Chondrocyte (in vitro differentiated cells): ENCODE results near the gene ARHGEF19. TPM values are rescaled to one million over a fixed set of nuclear protein-coding genes. Genes with fewer than 3 reads are reported as not detected.
A peak's percentile ranks its signal among the peaks of the same experiment; 100 is the strongest.

Source experiments
- DNase-seq: peaks from one replicate; pipeline ENCODE4 v3.0.0; 2021; ENCODE audit warnings: mixed read lengths, low spot score
- H3K27ac Mint-ChIP-seq: one replicate; pipeline ENCODE4 v1.8.0; 2021; ENCODE audit warnings: mild to moderate bottlenecking, moderate library complexity, mixed read lengths; ENCODE audit not compliant: unreplicated experiment
- H3K27me3 Mint-ChIP-seq: 2 replicates; pipeline ENCODE4 v1.8.0; 2021; ENCODE audit warnings: low read depth, mixed read lengths
- H3K36me3 Mint-ChIP-seq: 2 replicates; pipeline ENCODE4 v1.8.0; 2021; ENCODE audit warnings: low read depth, mixed read lengths
- H3K4me1 Mint-ChIP-seq: 2 replicates; pipeline ENCODE4 v1.8.0; 2021; ENCODE audit warnings: low read depth, mild to moderate bottlenecking, mixed read lengths
- H3K4me3 Mint-ChIP-seq: one replicate; pipeline ENCODE4 v1.8.0; 2021; ENCODE audit warnings: mild to moderate bottlenecking, moderate library complexity, mixed read lengths; ENCODE audit not compliant: unreplicated experiment
- H3K9me3 Mint-ChIP-seq: 2 replicates; pipeline ENCODE4 v1.8.0; 2021; ENCODE audit warnings: low read depth, mixed read lengths
- CTCF ChIP-seq: fragments of 200-600 bp; sonication (generic); IDR thresholded peaks from 2 replicates; pipeline ENCODE4 v1.5.0; 2021; ENCODE audit warnings: antibody characterized with exemption, mild to moderate bottlenecking, moderate library complexity
- total RNA-seq: library from RNA; stranded (reverse); gene quantifications from 3 replicates; pipeline ENCODE4 v1.2.1, GENCODE V29; 2021

Gene ARHGEF19
- total RNA-seq, 1 donor from 2014 or later, result 16.1 TPM

- no peaks in the 10 kb centered on the region for H3K27me3 Mint-ChIP-seq
- TF ChIP-seq CTCF, result no peak
Observed at GRCh38 chr1:16155537-16156410, 56.7 kb downstream of the ARHGEF19 start, which contains the start of gene EPHA2. Gene EPHA2 (minus strand): TSS chr1:16156069. CDS start chr1:16155932, 137 bp downstream.

GRCh38 chr1:16153999-16154673, 58.3 kb downstream of the ARHGEF19 start:
- Mint-ChIP-seq H3K4me1 (peaks cover 59% of the 10 kb centered on the region), H3K27me3 (no peaks in the 10 kb centered on the region), H3K9me3 (no peaks in the 10 kb centered on the region), H3K36me3 (peaks cover 1% of the 10 kb centered on the region), H3K27ac (peak overlapping the region; percentile 96), H3K4me3 (peak overlapping the region; percentile 87)
- TF ChIP-seq CTCF, result no peak
- no peak for DNase-seq

More at GRCh38 chr1:16155537-16156410, 56.7 kb downstream of the ARHGEF19 start, which contains the start of gene EPHA2:
- H3K4me3 Mint-ChIP-seq, result peak within 1 kb of the TSS; percentile 87
- no peaks in the 10 kb centered on the region for H3K9me3 Mint-ChIP-seq
- H3K36me3 Mint-ChIP-seq, result peaks cover 1% of the 10 kb centered on the region
- no peak for DNase-seq
- H3K4me1 Mint-ChIP-seq, result peaks cover 47% of the 10 kb centered on the region
- H3K27ac Mint-ChIP-seq, result peak within 1 kb of the TSS; percentile 96

- Mint-ChIP-seq H3K4me1 (peaks cover 60% of the 10 kb centered on the region), H3K36me3 (peaks cover 6% of the 10 kb centered on the region), H3K9me3 (no peaks in the 10 kb centered on the region), H3K27me3 (no peaks in the 10 kb centered on the region), H3K4me3 (peak overlapping the region; percentile 87), H3K27ac (peak overlapping the region; percentile 96)
- no peak for DNase-seq
- TF ChIP-seq CTCF, result no peak
Observed at GRCh38 chr1:16153096-16153998, 59.1 kb downstream of the ARHGEF19 start.

GRCh38 chr1:16152481-16153087, 59.9 kb downstream of the ARHGEF19 start:
- no peak for DNase-seq
- H3K9me3 Mint-ChIP-seq, result no peaks in the 10 kb centered on the region
- peak overlapping the region; percentile 96 for H3K27ac Mint-ChIP-seq
- peaks cover 67% of the 10 kb centered on the region for H3K4me1 Mint-ChIP-seq
- H3K4me3 Mint-ChIP-seq, result peak overlapping the region; percentile 87
- TF ChIP-seq CTCF, result no peak
- H3K27me3 Mint-ChIP-seq, result no peaks in the 10 kb centered on the region
- peaks cover 13% of the 10 kb centered on the region for H3K36me3 Mint-ChIP-seq
